CD14-positive monocyte (primary cell): ENCODE data around the gene CLPSL1. TPM values are rescaled to one million over a fixed set of nuclear protein-coding genes. Genes with fewer than 3 reads are reported as not detected.

Experiments
- DNase-seq, 3 donors: peaks; one replicate each; pipeline ENCODE4 v3.0.0-alpha.2; 2011 to 2022
- H2AFZ ChIP-seq: 2 replicates; pipeline ENCODE4 v1.6.0; 2012; ENCODE audit warnings: mild to moderate bottlenecking, low read depth, low read length, inconsistent platforms; ENCODE audit not compliant: insufficient read depth, poor library complexity, severe bottlenecking
- H3K27ac ChIP-seq, 2 donors: 1 replicate in 1 of 2; 2 replicates in 1 of 2; pipeline ENCODE4 v1.5.1; 2012 to 2013; ENCODE audit warnings: low read length in 2 of 2, control low read depth in 1 of 2, inconsistent platforms in 1 of 2, low read depth in 1 of 2, mild to moderate bottlenecking in 1 of 2
- H3K27me3 ChIP-seq, 2 donors: one replicate each; pipeline versions ENCODE4 v1.6.0 to v1.6.1; 2011 to 2013; ENCODE audit warnings: low read length in 2 of 2; ENCODE audit not compliant: control insufficient read depth in 2 of 2, insufficient read depth in 2 of 2
- H3K36me3 ChIP-seq, 2 donors: replicated peaks in 1 of 2; 1 replicate in 1 of 2; 2 replicates in 1 of 2; pipeline versions ENCODE4 v1.5.1 to v1.6.1; 2012 to 2013; ENCODE audit warnings: low read length in 2 of 2, control low read depth in 1 of 2, inconsistent platforms in 1 of 2, mild to moderate bottlenecking in 1 of 2; ENCODE audit not compliant: insufficient read depth in 2 of 2, control insufficient read depth in 1 of 2
- H3K4me1 ChIP-seq, 2 donors: 1 replicate in 1 of 2; 2 replicates in 1 of 2; pipeline versions ENCODE4 v1.5.1 to v1.6.1; 2012 to 2013; ENCODE audit warnings: low read length in 2 of 2, control low read depth in 1 of 2, inconsistent platforms in 1 of 2, mild to moderate bottlenecking in 1 of 2, moderate library complexity in 1 of 2; ENCODE audit not compliant: insufficient read depth in 2 of 2, control insufficient read depth in 1 of 2
- H3K4me2 ChIP-seq: replicated peaks from 2 replicates; pipeline ENCODE3; 2012; ENCODE audit warnings: low read length, moderate library complexity, mild to moderate bottlenecking; ENCODE audit not compliant: poor library complexity, severe bottlenecking; ENCODE audit errors: extremely low read depth
- H3K4me3 ChIP-seq, 3 experiments: fragments of 200-600 bp in 1 of 3; sonication (generic) in 1 of 3; replicated peaks in 1 of 3; 1 replicate in 2 of 3; 2 replicates in 1 of 3; pipeline ENCODE4 v1.5.1; 2011 to 2013; ENCODE audit warnings: low read length in 3 of 3, mild to moderate bottlenecking in 3 of 3, control low read depth in 2 of 3, low read depth in 2 of 3, inconsistent platforms in 1 of 3, moderate library complexity in 1 of 3
- H3K79me2 ChIP-seq: 2 replicates; pipeline ENCODE4 v1.6.0; 2012; ENCODE audit warnings: mild to moderate bottlenecking, control low read depth, inconsistent platforms, low read length, moderate library complexity; ENCODE audit not compliant: insufficient read depth
- H3K9ac ChIP-seq: 2 replicates; pipeline ENCODE4 v1.6.0; 2017; ENCODE audit warnings: low read length, mild to moderate bottlenecking; ENCODE audit not compliant: insufficient read depth, poor library complexity, severe bottlenecking
- H3K9me3 ChIP-seq, 2 donors: replicated peaks in 1 of 2; 1 replicate in 1 of 2; 2 replicates in 1 of 2; pipeline versions ENCODE4 v1.5.1 to v1.6.1; 2012 to 2013; ENCODE audit warnings: low read length in 2 of 2, control low read depth in 1 of 2; ENCODE audit not compliant: control insufficient read depth in 1 of 2, insufficient read depth in 1 of 2
- H4K20me1 ChIP-seq: 2 replicates; pipeline ENCODE4 v1.6.0; 2012; ENCODE audit warnings: mild to moderate bottlenecking, low read length, control low read depth, moderate library complexity; ENCODE audit not compliant: insufficient read depth
- H3K27ac Mint-ChIP-seq, 7 donors: one replicate each; pipeline ENCODE4 v1.8.0; 2020; ENCODE audit warnings: mild to moderate bottlenecking in 7 of 7, mixed read lengths in 7 of 7, moderate library complexity in 6 of 7, inconsistent platforms in 2 of 7
- H3K27me3 Mint-ChIP-seq, 3 donors: one replicate each; pipeline ENCODE4 v1.8.0; 2021 to 2022; ENCODE audit warnings: low read depth in 3 of 3, mild to moderate bottlenecking in 3 of 3, mixed read lengths in 3 of 3, moderate library complexity in 3 of 3, inconsistent platforms in 1 of 3
- H3K36me3 Mint-ChIP-seq, 2 donors: one replicate each; pipeline ENCODE4 v1.8.0; 2020; ENCODE audit warnings: mixed read lengths in 2 of 2, inconsistent platforms in 1 of 2, mild to moderate bottlenecking in 1 of 2
- H3K4me1 Mint-ChIP-seq: one replicate; pipeline ENCODE4 v1.8.0; 2020; ENCODE audit warnings: mild to moderate bottlenecking, mixed read lengths
- H3K4me3 Mint-ChIP-seq, 2 donors: one replicate each; pipeline ENCODE4 v1.8.0; 2020; ENCODE audit warnings: mild to moderate bottlenecking in 2 of 2, mixed read lengths in 2 of 2, moderate library complexity in 1 of 2
- H3K9me3 Mint-ChIP-seq, 7 donors: one replicate each; pipeline ENCODE4 v1.8.0; 2020 to 2022; ENCODE audit warnings: mixed read lengths in 7 of 7, mild to moderate bottlenecking in 6 of 7, moderate library complexity in 6 of 7, inconsistent platforms in 2 of 7
- CTCF ChIP-seq: fragments of 200-600 bp; IDR thresholded peaks from one replicate; pipeline ENCODE4 v1.8.0; 2022; ENCODE audit warnings: antibody characterized with exemption, mild to moderate bottlenecking
- WGBS: methylation state at CpG from one replicate; pipeline ENCODE4 v1.1.5; 2013; ENCODE audit warnings: missing lambda C conversion rate; ENCODE audit not compliant: insufficient coverage; 5-methylcytosine and 5-hydroxymethylcytosine counted together
- intact Hi-C, 2 donors: fragments of 100-400 bp; cut with micrococcal nuclease; formaldehyde crosslinking; loops; one replicate each; pipeline versions ENCODE4 v1.15.0 to v1.15.1; 2023
- polyA plus RNA-seq, 3 donors: library from polyadenylated mRNA; depleted of rRNA in 1 of 3; unstranded in 2 of 3; stranded (reverse) in 1 of 3; fragments of 300-500 nt in 2 of 3; fragments of >200 nt in 1 of 3; fragmentation: Illumina TruSeq in 2 of 3; gene quantifications; 1 replicate in 2 of 3; 2 replicates in 1 of 3; pipeline ENCODE4 v1.2.3, GENCODE V29; 2012 to 2021

The CLPSL1 gene
- polyA plus RNA-seq, 3 donors, result not detected

GRCh38 chr6:35754452-35755277 is 26.2 kb upstream of the CLPSL1 start:
- H3K9ac ChIP-seq, result no peak overlapping the region
- H2AFZ ChIP-seq, result peak overlapping the region; percentile 41
- no peak overlapping the region for H3K27ac ChIP-seq
- H3K36me3 ChIP-seq, result no peaks in the 10 kb centered on the region
- no peaks in the 10 kb centered on the region for H4K20me1 ChIP-seq
- H3K9me3 Mint-ChIP-seq, result no peaks in the 10 kb centered on the region
- 89% methylated on average over 6 of the region's 6 CpGs for WGBS
- peaks cover 0 to 6% (median 3%) of the 10 kb centered on the region in 3 donors for H3K27me3 Mint-ChIP-seq
- no peak for DNase-seq
- peak overlapping the region in 2 of 7 donors; percentile 50 to 52 for H3K27ac Mint-ChIP-seq
- no peaks in the 10 kb centered on the region for H3K27me3 ChIP-seq
- no peak overlapping the region for H3K4me3 ChIP-seq
- no peaks in the 10 kb centered on the region for H3K36me3 Mint-ChIP-seq
- no peaks in the 10 kb centered on the region for H3K79me2 ChIP-seq
- peaks cover 12% of the 10 kb centered on the region for H3K4me1 Mint-ChIP-seq
- no peak for TF ChIP-seq CTCF
- H3K4me2 ChIP-seq, result no peak overlapping the region
- H3K4me3 Mint-ChIP-seq, result no peak overlapping the region
- intact Hi-C loops, result no loop called here
- H3K4me1 ChIP-seq, result peaks cover 0 to 5% of the 10 kb centered on the region in 2 donors
- no peaks in the 10 kb centered on the region for H3K9me3 ChIP-seq

- Mint-ChIP-seq H3K9me3 (no peaks in the 10 kb centered on the region), H3K4me1 (peaks cover 12% of the 10 kb centered on the region), H3K27me3 (peaks cover 0 to 9% (median 3%) of the 10 kb centered on the region in 3 donors), H3K4me3 (no peak overlapping the region), H3K36me3 (no peaks in the 10 kb centered on the region), H3K27ac (peak overlapping the region in 2 of 7 donors; percentile 19 to 52)
- Histone ChIP-seq H3K4me1 (peaks cover 0 to 5% of the 10 kb centered on the region in 2 donors), H3K27ac (no peak overlapping the region), H3K9ac (no peak overlapping the region), H3K36me3 (no peaks in the 10 kb centered on the region), H3K79me2 (no peaks in the 10 kb centered on the region), H4K20me1 (no peaks in the 10 kb centered on the region), H3K4me2 (no peak overlapping the region), H3K9me3 (no peaks in the 10 kb centered on the region), H3K27me3 (no peaks in the 10 kb centered on the region), H3K4me3 (no peak overlapping the region), H2AFZ (peak overlapping the region; percentile 41)
- intact Hi-C loops, result no loop called here
- no peak for TF ChIP-seq CTCF
- WGBS, result 80% methylated on average over 1 of the region's 3 CpGs
- DNase-seq, result no peak
These were observed 25.4 kb upstream of the CLPSL1 start for GRCh38 chr6:35755278-35755924.
